Measurements from ENCODE around the gene SRGAP1.
A peak's percentile ranks its signal among the peaks of the same experiment; 100 is the strongest.
"Not testable (repeated sequence)": the region's sequence is repeated elsewhere in the genome, so short reads cannot be mapped to it uniquely, and the experiment has no call there.

SRGAP1 gene

DNA sequence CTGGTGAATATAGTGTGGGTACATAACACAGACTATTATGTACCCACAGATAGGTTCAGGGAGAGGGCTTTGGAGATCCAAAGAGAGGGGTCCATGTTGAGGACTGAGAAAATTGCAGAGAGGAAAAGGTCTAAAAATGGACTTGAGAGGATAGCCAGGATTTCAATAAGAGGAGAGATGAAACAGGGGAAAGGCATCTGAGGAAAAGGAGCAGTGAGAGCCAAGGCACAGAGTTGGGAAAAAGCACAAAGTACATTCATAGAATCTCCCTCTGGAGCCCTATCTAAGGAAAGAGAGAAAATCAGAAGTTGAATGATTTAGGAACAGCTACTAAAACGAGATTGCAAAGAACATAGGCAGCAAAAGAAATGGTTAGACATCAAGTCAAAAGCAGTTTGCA lies 182.8 kb downstream of the SRGAP1 start:
- DNase-seq = no peak
- in situ Hi-C loops (cut with HindIII; ENCODE audit: low pct_ligation_motif_present, low sequenced_read_pairs) = no loop called here

GRCh38 chr12:64028541-64028940 lies 184.0 kb downstream of the SRGAP1 start:
- Histone ChIP-seq H3K27ac (no peak overlapping the region), H3K27me3 (replicated peaks) (no peaks in the 10 kb centered on the region), H3K36me3 (replicated peaks) (no peaks in the 10 kb centered on the region), H3K4me3 (ENCODE audit: low read depth, low read length) (no peak overlapping the region)
- TF ChIP-seq, protein P1, sequence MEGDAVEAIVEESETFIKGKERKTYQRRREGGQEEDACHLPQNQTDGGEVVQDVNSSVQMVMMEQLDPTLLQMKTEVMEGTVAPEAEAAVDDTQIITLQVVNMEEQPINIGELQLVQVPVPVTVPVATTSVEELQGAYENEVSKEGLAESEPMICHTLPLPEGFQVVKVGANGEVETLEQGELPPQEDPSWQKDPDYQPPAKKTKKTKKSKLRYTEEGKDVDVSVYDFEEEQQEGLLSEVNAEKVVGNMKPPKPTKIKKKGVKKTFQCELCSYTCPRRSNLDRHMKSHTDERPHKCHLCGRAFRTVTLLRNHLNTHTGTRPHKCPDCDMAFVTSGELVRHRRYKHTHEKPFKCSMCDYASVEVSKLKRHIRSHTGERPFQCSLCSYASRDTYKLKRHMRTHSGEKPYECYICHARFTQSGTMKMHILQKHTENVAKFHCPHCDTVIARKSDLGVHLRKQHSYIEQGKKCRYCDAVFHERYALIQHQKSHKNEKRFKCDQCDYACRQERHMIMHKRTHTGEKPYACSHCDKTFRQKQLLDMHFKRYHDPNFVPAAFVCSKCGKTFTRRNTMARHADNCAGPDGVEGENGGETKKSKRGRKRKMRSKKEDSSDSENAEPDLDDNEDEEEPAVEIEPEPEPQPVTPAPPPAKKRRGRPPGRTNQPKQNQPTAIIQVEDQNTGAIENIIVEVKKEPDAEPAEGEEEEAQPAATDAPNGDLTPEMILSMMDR (IDR thresholded peaks at IDR 0.05; ENCODE audit: low read depth, low read length, missing control alignments) = no peak
- in situ Hi-C loops (cut with HindIII; ENCODE audit: low pct_ligation_motif_present, low sequenced_read_pairs) = no loop called here
- DNase-seq = no peak

More for the DNA sequence above, 182.8 kb downstream of the SRGAP1 start:
- no peaks in the 10 kb centered on the region for H3K27me3 ChIP-seq (replicated peaks)
- TF ChIP-seq, protein P1 (IDR thresholded peaks at IDR 0.05; ENCODE audit: low read depth, low read length, missing control alignments) = no peak
- no peak overlapping the region for H3K4me3 ChIP-seq (ENCODE audit: low read depth, low read length)
- H3K36me3 ChIP-seq (replicated peaks) = no peaks in the 10 kb centered on the region
- no peak overlapping the region for H3K27ac ChIP-seq

DNA sequence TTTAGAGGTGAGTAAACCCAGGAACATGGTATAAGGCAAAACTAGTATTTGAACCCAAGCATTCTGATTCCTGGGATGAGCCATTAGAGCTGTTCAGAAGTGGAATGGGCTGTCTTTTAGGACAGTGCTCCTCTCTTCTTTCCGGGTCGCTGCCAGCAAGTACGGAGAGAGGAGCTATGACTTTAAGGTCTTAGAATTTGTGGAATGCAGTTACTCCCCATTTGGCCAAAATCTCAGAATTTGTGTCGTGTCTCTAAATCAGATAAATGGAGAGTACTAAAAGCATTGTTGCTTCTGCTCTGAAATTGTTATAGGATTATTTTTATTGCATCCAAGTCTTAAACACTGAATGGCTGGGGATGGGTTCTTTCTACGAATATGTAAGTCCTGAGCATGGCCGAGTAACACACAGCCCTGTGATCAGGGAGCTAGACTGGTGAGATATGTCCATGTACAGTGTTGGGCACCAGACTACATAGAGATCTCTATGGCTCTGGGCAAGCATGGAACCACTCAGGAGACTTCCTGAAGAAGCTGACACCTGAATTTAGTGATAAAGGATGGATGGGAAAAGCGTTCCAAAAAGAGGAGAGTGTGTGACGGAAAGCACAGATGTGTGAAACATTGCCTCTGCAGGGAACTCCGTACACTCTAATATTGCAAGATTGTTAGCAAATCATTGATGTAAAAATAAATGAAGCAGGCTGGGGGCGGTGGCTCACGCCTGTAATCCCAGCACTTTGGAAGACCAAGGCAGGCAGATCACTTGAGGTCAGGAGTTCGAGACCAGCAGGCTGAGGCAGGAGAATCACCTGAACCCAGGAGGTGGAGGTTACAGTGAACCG lies 184.7 kb downstream of the SRGAP1 start:
- H3K27ac ChIP-seq = no peak overlapping the region
- TF ChIP-seq, protein P1 (IDR thresholded peaks at IDR 0.05; ENCODE audit: low read depth, low read length, missing control alignments) = no peak
- DNase-seq = peak; percentile 24
- in situ Hi-C loops (cut with HindIII; ENCODE audit: low pct_ligation_motif_present, low sequenced_read_pairs) = no loop called here
- H3K36me3 ChIP-seq (replicated peaks) = no peaks in the 10 kb centered on the region
- no peaks in the 10 kb centered on the region for H3K27me3 ChIP-seq (replicated peaks)
- H3K4me3 ChIP-seq (ENCODE audit: low read depth, low read length) = no peak overlapping the region

DNA sequence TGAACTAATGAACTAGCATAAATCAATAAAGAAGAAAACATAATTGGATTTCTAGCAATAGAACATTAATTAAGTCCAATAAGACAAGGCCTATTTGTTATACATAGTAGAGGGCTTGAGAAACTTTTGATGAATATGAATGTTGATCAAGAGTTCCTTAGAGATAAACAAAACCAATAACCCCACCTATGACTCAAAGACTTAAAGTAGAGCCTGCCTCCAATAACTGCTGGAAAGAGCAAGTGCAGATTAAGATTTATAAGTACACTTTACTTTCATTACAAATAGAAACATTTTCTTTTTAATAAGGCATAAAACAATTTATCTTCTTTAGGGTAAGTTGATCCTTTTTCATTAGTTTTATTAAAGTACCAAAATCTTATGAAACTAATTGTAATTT lies 185.7 kb downstream of the SRGAP1 start:
- TF ChIP-seq, protein P1 (IDR thresholded peaks at IDR 0.05; ENCODE audit: low read depth, low read length, missing control alignments) = no peak
- Histone ChIP-seq H3K4me3 (ENCODE audit: low read depth, low read length) (no peak overlapping the region), H3K27me3 (replicated peaks) (no peaks in the 10 kb centered on the region), H3K36me3 (replicated peaks) (no peaks in the 10 kb centered on the region), H3K27ac (no peak overlapping the region)
- in situ Hi-C loops (cut with HindIII; ENCODE audit: low pct_ligation_motif_present, low sequenced_read_pairs) = no loop called here
- DNase-seq = no peak

DNA sequence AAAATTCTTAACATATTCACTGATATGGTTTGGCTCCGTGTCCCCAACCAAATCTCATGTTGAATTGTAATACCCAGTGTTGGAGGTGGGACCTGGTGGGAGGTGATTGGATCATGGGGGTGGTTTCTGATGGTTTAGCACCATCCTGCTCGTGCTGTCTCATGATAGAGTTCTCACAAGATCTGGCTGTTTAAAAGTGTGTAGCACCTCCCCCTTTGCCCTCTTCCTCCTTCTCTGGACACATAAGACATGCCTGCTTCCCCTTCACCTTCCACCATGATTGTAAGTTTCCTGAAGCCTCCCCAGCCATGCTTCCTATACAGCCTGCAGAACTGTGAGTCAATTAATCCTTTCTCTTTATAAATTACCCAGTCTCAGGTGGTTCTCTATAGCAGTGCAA lies 189.6 kb downstream of the SRGAP1 start:
- H3K27me3 ChIP-seq (replicated peaks); H3K27ac ChIP-seq; DNase-seq; H3K4me3 ChIP-seq (ENCODE audit: low read depth, low read length); H3K36me3 ChIP-seq (replicated peaks); in situ Hi-C loops (cut with HindIII; ENCODE audit: low pct_ligation_motif_present, low sequenced_read_pairs): not testable (repeated sequence)

DNA sequence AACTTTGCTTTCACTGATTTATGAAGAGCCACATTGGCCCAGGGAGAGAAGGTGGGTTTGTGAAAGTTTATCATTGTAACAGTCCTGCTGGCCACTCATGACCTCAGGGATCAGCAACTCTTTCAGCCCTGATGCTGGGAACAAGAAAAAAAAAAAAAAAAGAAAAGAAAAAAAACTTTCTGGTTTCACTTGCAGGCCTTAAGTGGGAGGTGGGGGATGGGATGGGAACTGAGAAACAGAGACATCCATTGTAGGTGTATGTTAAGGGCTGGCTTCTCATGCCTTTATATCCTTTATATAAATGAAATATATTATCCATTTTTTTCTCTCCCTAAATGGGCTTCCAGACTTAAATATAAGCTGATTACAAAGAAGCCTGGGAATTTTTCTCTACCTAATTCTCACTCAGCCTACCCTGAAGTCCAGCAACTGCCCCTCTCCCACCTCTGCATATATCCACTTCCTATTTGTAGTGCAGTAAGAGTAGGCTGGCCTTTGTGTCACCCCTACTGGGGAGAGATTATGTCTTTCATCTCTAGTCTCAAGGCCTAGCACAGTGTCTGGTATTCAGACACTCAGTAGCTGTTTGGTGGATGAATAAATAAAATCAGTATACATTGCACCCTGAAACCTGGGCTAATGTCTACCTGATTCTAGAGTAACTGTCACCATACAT lies 190.5 kb downstream of the SRGAP1 start:
- in situ Hi-C loops (cut with HindIII; ENCODE audit: low pct_ligation_motif_present, low sequenced_read_pairs) = no loop called here
- H3K27ac ChIP-seq = no peak overlapping the region
- H3K27me3 ChIP-seq (replicated peaks) = no peaks in the 10 kb centered on the region
- TF ChIP-seq, protein P1 (IDR thresholded peaks at IDR 0.05; ENCODE audit: low read depth, low read length, missing control alignments) = no peak
- no peak for DNase-seq
- H3K4me3 ChIP-seq (ENCODE audit: low read depth, low read length) = no peak overlapping the region
- no peaks in the 10 kb centered on the region for H3K36me3 ChIP-seq (replicated peaks)
